Measurements from ENCODE around the gene PLEK2. TPM values are rescaled to one million over a fixed set of nuclear protein-coding genes. Genes with fewer than 3 reads are reported as not detected.

PLEK2 gene
- total and polyA plus RNA-seq, 2 of the 13 experiments (the other 11 are each of a cell fraction or from before 2014, with no cell fraction given), result 0.26 to 1.5 TPM

- TF ChIP-seq, protein P1, sequence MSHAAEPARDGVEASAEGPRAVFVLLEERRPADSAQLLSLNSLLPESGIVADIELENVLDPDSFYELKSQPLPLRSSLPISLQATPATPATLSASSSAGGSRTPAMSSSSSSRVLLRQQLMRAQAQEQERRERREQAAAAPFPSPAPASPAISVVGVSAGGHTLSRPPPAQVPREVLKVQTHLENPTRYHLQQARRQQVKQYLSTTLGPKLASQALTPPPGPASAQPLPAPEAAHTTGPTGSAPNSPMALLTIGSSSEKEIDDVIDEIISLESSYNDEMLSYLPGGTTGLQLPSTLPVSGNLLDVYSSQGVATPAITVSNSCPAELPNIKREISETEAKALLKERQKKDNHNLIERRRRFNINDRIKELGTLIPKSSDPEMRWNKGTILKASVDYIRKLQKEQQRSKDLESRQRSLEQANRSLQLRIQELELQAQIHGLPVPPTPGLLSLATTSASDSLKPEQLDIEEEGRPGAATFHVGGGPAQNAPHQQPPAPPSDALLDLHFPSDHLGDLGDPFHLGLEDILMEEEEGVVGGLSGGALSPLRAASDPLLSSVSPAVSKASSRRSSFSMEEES (CRISPR knock-in tag; IDR thresholded peaks at IDR 0.05), result peak; percentile 70
- TF ChIP-seq MZF1 (CRISPR knock-in tag; IDR thresholded peaks at IDR 0.05; ENCODE audit: borderline replicate concordance) (no peak), SNRNP70 (IDR thresholded peaks at IDR 0.05; ENCODE audit: low read depth, low read length) (no peak), RFXAP (CRISPR knock-in tag; IDR thresholded peaks at IDR 0.05; ENCODE audit: borderline replicate concordance) (peak; percentile 96), HNF1B (CRISPR knock-in tag; IDR thresholded peaks at IDR 0.05) (peak; percentile 94), NCOR1 (IDR thresholded peaks at IDR 0.05; ENCODE audit: borderline replicate concordance, low read length) (peak; percentile 43; the same call in 1 of the 2 replicates), SMAD9 (CRISPR knock-in tag; IDR thresholded peaks at IDR 0.05) (no peak), ADNP (CRISPR knock-in tag; IDR thresholded peaks at IDR 0.05) (no peak), ZIK1 (CRISPR knock-in tag; IDR thresholded peaks at IDR 0.05; ENCODE audit: borderline replicate concordance, low read depth) (0 out of 2 replicates have a peak, but pooled peaks have one; percentile 46), MAFG (CRISPR knock-in tag; IDR thresholded peaks at IDR 0.05) (no peak), ZNF652 (CRISPR knock-in tag; IDR thresholded peaks at IDR 0.05; ENCODE audit: borderline replicate concordance, low read depth) (no peak), ZNF224 (CRISPR knock-in tag; IDR thresholded peaks at IDR 0.05) (no peak), CHD2 (IDR thresholded peaks at IDR 0.05; ENCODE audit: low read depth, low read length) (0 out of 2 replicates have a peak, but pooled peaks have one; percentile 47), FOXK2 (IDR thresholded peaks at IDR 0.05) (peak; percentile 93), CBFB (CRISPR knock-in tag; IDR thresholded peaks at IDR 0.05) (no peak; the same call in 1 of the 2 replicates), SATB2 (CRISPR knock-in tag; IDR thresholded peaks at IDR 0.05) (no peak), ELF4 (CRISPR knock-in tag; IDR thresholded peaks at IDR 0.05; ENCODE audit: borderline replicate concordance) (peak; percentile 95), ZNF207 (IDR thresholded peaks at IDR 0.05; ENCODE audit: borderline replicate concordance) (no peak), ZNF329 (CRISPR knock-in tag; IDR thresholded peaks at IDR 0.05; ENCODE audit: low read depth) (no peak), HIVEP1 (CRISPR knock-in tag; IDR thresholded peaks at IDR 0.05) (peak; percentile 91)
- TF ChIP-seq, protein P2, sequence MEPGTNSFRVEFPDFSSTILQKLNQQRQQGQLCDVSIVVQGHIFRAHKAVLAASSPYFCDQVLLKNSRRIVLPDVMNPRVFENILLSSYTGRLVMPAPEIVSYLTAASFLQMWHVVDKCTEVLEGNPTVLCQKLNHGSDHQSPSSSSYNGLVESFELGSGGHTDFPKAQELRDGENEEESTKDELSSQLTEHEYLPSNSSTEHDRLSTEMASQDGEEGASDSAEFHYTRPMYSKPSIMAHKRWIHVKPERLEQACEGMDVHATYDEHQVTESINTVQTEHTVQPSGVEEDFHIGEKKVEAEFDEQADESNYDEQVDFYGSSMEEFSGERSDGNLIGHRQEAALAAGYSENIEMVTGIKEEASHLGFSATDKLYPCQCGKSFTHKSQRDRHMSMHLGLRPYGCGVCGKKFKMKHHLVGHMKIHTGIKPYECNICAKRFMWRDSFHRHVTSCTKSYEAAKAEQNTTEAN (CRISPR knock-in tag; conservative IDR thresholded peaks at IDR 0.05), result peak; percentile 52; the same call in 1 of the 2 replicates
- TF ChIP-seq, protein P3, sequence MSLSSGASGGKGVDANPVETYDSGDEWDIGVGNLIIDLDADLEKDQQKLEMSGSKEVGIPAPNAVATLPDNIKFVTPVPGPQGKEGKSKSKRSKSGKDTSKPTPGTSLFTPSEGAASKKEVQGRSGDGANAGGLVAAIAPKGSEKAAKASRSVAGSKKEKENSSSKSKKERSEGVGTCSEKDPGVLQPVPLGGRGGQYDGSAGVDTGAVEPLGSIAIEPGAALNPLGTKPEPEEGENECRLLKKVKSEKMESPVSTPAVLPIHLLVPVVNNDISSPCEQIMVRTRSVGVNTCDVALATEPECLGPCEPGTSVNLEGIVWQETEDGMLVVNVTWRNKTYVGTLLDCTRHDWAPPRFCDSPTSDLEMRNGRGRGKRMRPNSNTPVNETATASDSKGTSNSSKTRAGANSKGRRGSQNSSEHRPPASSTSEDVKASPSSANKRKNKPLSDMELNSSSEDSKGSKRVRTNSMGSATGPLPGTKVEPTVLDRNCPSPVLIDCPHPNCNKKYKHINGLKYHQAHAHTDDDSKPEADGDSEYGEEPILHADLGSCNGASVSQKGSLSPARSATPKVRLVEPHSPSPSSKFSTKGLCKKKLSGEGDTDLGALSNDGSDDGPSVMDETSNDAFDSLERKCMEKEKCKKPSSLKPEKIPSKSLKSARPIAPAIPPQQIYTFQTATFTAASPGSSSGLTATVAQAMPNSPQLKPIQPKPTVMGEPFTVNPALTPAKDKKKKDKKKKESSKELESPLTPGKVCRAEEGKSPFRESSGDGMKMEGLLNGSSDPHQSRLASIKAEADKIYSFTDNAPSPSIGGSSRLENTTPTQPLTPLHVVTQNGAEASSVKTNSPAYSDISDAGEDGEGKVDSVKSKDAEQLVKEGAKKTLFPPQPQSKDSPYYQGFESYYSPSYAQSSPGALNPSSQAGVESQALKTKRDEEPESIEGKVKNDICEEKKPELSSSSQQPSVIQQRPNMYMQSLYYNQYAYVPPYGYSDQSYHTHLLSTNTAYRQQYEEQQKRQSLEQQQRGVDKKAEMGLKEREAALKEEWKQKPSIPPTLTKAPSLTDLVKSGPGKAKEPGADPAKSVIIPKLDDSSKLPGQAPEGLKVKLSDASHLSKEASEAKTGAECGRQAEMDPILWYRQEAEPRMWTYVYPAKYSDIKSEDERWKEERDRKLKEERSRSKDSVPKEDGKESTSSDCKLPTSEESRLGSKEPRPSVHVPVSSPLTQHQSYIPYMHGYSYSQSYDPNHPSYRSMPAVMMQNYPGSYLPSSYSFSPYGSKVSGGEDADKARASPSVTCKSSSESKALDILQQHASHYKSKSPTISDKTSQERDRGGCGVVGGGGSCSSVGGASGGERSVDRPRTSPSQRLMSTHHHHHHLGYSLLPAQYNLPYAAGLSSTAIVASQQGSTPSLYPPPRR (CRISPR knock-in tag; IDR thresholded peaks at IDR 0.05; ENCODE audit: borderline replicate concordance), result no peak
These were observed 52.0 kb downstream of the PLEK2 start, which contains the start of the genes ATP6V1D and EIF2S1 (continued) for GRCh38 chr14:67359775-67360469.
